HCT116 (cell line): ENCODE measurements around the gene ZNF618. TPM values are rescaled to one million over a fixed set of nuclear protein-coding genes. Genes with fewer than 3 reads are reported as not detected.

Experiments
- ATAC-seq: fragments of 200-7000 bp; cut with Tn5 transposase; 2 replicates; pipeline ENCODE4 v1.9.1; 2020; ENCODE audit warnings: mild to moderate bottlenecking, moderate library complexity
- BruUV-seq: library from RNA; stranded (reverse); fragments of 400-500 nt; replicated peaks from 2 replicates; lab custom pipeline; 2021; lab: Mats Ljungman, UMichigan
- CTCF ChIA-PET: fragments of 300-600 bp; sonication (Branson Sonifier 250); formaldehyde crosslinking; loops from one replicate; lab custom pipeline; 2021; ENCODE audit warnings: antibody characterized with exemption; lab: Charles Lee
- POLR2A ChIA-PET: fragments of 300-600, 350-600 bp; sonication (Branson Sonifier 250); formaldehyde crosslinking; loops from one replicate; lab custom pipeline; 2021; ENCODE audit warnings: antibody characterized with exemption; lab: Charles Lee
- RAD21 ChIA-PET, 2 experiments: fragments of 300-600 bp; sonication (Branson Sonifier 250); formaldehyde crosslinking; loops; one replicate each; lab custom pipeline; 2023; ENCODE audit warnings: low total read pairs in 2 of 2; ENCODE audit not compliant: uncharacterized antibody in 2 of 2, unreplicated experiment in 2 of 2, low non-redundant PET in 1 of 2; lab: Charles Lee
- DNase-seq: peaks from one replicate; pipeline ENCODE4 v3.0.0-alpha.2; 2010; ENCODE audit warnings: low read depth, low spot score
- H2AFZ ChIP-seq: fragments of 200-600 bp; shearing (Covaris generic), sonication (generic); 2 replicates; pipeline ENCODE4 v1.6.1; 2017; ENCODE audit warnings: low read depth, mixed run types, mixed read lengths, antibody characterized with exemption, low read length; ENCODE audit not compliant: poor library complexity, severe bottlenecking
- H3K27ac ChIP-seq: 2 replicates; pipeline ENCODE4 v1.5.1; 2012; ENCODE audit warnings: low read depth, low read length
- H3K27me3 ChIP-seq: fragments of 200-600 bp; sonication (generic); 2 replicates; pipeline ENCODE4 v1.6.1; 2016; ENCODE audit warnings: mixed run types, low read length, mixed read lengths; ENCODE audit not compliant: insufficient read depth
- H3K36me3 ChIP-seq, 2 experiments: fragments of 200-500 bp in 1 of 2; fragments of 200-600 bp in 1 of 2; sonication (Bioruptor generic) in 1 of 2; sonication (generic) in 1 of 2; 2 replicates each; pipeline versions ENCODE4 v1.5.1 to v1.6.1; 2014 to 2016; ENCODE audit warnings: low read length in 2 of 2, inconsistent platforms in 1 of 2, mixed read lengths in 1 of 2, mixed run types in 1 of 2; ENCODE audit not compliant: insufficient read depth in 2 of 2, control insufficient read depth in 1 of 2
- H3K4me1 ChIP-seq, 2 experiments: fragments of 200-600 bp in 1 of 2; sonication (generic) in 1 of 2; 2 replicates each; pipeline versions ENCODE4 v1.5.1 to v1.6.1; 2012 to 2017; ENCODE audit warnings: low read length in 2 of 2, inconsistent platforms in 1 of 2, mild to moderate bottlenecking in 1 of 2, mixed read lengths in 1 of 2, mixed run types in 1 of 2, moderate library complexity in 1 of 2; ENCODE audit not compliant: insufficient read depth in 2 of 2, control insufficient read depth in 1 of 2
- H3K4me2 ChIP-seq: fragments of 200-600 bp; sonication (generic); 2 replicates; pipeline ENCODE4 v1.6.1; 2017; ENCODE audit warnings: mixed run types, low read length, mixed read lengths
- H3K4me3 ChIP-seq, 2 experiments: fragments of 200-600 bp in 1 of 2; sonication (generic) in 1 of 2; replicated peaks in 1 of 2; 2 replicates each; pipeline ENCODE4 v1.5.1; 2011 to 2016; ENCODE audit warnings: low read length in 2 of 2, control low read depth in 1 of 2, low read depth in 1 of 2, mild to moderate bottlenecking in 1 of 2, mixed read lengths in 1 of 2, mixed run types in 1 of 2
- H3K79me2 ChIP-seq: fragments of 200-600 bp; sonication (generic); 2 replicates; pipeline ENCODE4 v1.6.1; 2017; ENCODE audit warnings: mild to moderate bottlenecking, mixed run types, low read length, moderate library complexity, mixed read lengths; ENCODE audit not compliant: insufficient read depth
- H3K9ac ChIP-seq: fragments of 200-600 bp; sonication (generic); 2 replicates; pipeline ENCODE4 v1.6.1; 2016; ENCODE audit warnings: low read length, mixed read lengths
- H3K9me2 ChIP-seq: fragments of 200-600 bp; sonication (generic), shearing (Covaris generic); 2 replicates; pipeline ENCODE4 v1.6.1; 2017; ENCODE audit warnings: mixed run types, mild to moderate bottlenecking, moderate library complexity; ENCODE audit not compliant: insufficient read depth
- H3K9me3 ChIP-seq, 2 experiments: fragments of 200-500 bp in 1 of 2; fragments of 200-600 bp in 1 of 2; sonication (Bioruptor generic) in 1 of 2; sonication (generic) in 1 of 2; 2 replicates each; pipeline ENCODE4 v1.6.1; 2014 to 2017; ENCODE audit warnings: low read length in 2 of 2, mixed read lengths in 2 of 2, inconsistent platforms in 1 of 2, low read depth in 1 of 2, mild to moderate bottlenecking in 1 of 2, mixed run types in 1 of 2, moderate library complexity in 1 of 2; ENCODE audit not compliant: control insufficient read depth in 1 of 2, insufficient read depth in 1 of 2
- H4K20me1 ChIP-seq: fragments of 200-600 bp; sonication (generic), shearing (Covaris generic); 2 replicates; pipeline ENCODE4 v1.6.1; 2017; ENCODE audit warnings: mixed run types, mild to moderate bottlenecking, moderate library complexity; ENCODE audit not compliant: insufficient read depth
- CEBPB ChIP-seq: IDR thresholded peaks from 2 replicates; pipeline ENCODE4 v1.6.1; 2012; ENCODE audit warnings: low read depth
- POLR2A ChIP-seq: IDR thresholded peaks from 2 replicates; pipeline ENCODE4 v1.7.0; 2011; ENCODE audit warnings: borderline replicate concordance; ENCODE audit not compliant: insufficient read depth, insufficient read length; ENCODE audit errors: extremely low read depth
- SIN3A ChIP-seq: IDR thresholded peaks from 2 replicates; pipeline ENCODE4 v1.6.1; 2012; ENCODE audit warnings: low read depth
- YY1 ChIP-seq: IDR thresholded peaks from 2 replicates; pipeline ENCODE4 v1.6.1; 2011; ENCODE audit warnings: low read length, low read depth, moderate library complexity, mild to moderate bottlenecking; ENCODE audit not compliant: insufficient replicate concordance; ENCODE audit errors: extremely low read depth
- ZFX ChIP-seq: fragments of 450-650 bp; IDR thresholded peaks from 2 replicates; pipeline ENCODE4 v1.6.1; 2017
- intact Hi-C: fragments of 100-400 bp; cut with micrococcal nuclease; formaldehyde crosslinking; loops from 2 replicates; pipeline ENCODE4 v1.10.0; 2022
- total RNA-seq: library from RNA; stranded (reverse); gene quantifications from one replicate; pipeline ENCODE4 v1.2.1, GENCODE V29; 2021; ENCODE audit not compliant: unreplicated experiment
- TF ChIP-seq, protein P1 (sequence below), 3 experiments: fragments of 200-600 bp in 1 of 3; sonication (generic) in 1 of 3; IDR thresholded peaks in 2 of 3; conservative IDR thresholded peaks in 1 of 3; 2 replicates each; pipeline ENCODE4 v1.5.1; 2012 to 2017; ENCODE audit warnings: low read depth in 2 of 3, low read length in 2 of 3, antibody characterized with exemption in 1 of 3, borderline replicate concordance in 1 of 3, control low read depth in 1 of 3, mild to moderate bottlenecking in 1 of 3, mixed read lengths in 1 of 3, mixed run types in 1 of 3, moderate library complexity in 1 of 3; ENCODE audit not compliant: insufficient read depth in 1 of 3
- TF ChIP-seq, protein P2 (sequence below): IDR thresholded peaks from 2 replicates; pipeline ENCODE4 v1.6.1; 2012; ENCODE audit warnings: low read depth
- TF ChIP-seq, protein P3 (sequence below): IDR thresholded peaks from 2 replicates; pipeline ENCODE4 v1.6.1; 2012

Gene ZNF618
- total RNA-seq, 1 experiment from 2014 or later, result 13.5 TPM

- Histone ChIP-seq H4K20me1 (no peaks in the 10 kb centered on the region), H3K79me2 (no peaks in the 10 kb centered on the region), H2AFZ (no peak within 1 kb of the TSS), H3K27ac (no peak within 1 kb of the TSS), H3K9me3 (no peaks in the 10 kb centered on the region), H3K4me2 (no peak within 1 kb of the TSS), H3K27me3 (peaks cover 10% of the 10 kb centered on the region), H3K9me2 (no peaks in the 10 kb centered on the region), H3K4me1 (no peaks in the 10 kb centered on the region), H3K36me3 (no peaks in the 10 kb centered on the region), H3K4me3 (no peak within 1 kb of the TSS), H3K9ac (no peak within 1 kb of the TSS)
- no peak for ATAC-seq
- ChIA-PET POLR2A (no interaction called here), RAD21 (no interaction called here), CTCF (no interaction called here)
- BruUV-seq, result no TSS peak
- intact Hi-C loops, result no loop called here
- DNase-seq, result no peak
- TF ChIP-seq, protein P1, sequence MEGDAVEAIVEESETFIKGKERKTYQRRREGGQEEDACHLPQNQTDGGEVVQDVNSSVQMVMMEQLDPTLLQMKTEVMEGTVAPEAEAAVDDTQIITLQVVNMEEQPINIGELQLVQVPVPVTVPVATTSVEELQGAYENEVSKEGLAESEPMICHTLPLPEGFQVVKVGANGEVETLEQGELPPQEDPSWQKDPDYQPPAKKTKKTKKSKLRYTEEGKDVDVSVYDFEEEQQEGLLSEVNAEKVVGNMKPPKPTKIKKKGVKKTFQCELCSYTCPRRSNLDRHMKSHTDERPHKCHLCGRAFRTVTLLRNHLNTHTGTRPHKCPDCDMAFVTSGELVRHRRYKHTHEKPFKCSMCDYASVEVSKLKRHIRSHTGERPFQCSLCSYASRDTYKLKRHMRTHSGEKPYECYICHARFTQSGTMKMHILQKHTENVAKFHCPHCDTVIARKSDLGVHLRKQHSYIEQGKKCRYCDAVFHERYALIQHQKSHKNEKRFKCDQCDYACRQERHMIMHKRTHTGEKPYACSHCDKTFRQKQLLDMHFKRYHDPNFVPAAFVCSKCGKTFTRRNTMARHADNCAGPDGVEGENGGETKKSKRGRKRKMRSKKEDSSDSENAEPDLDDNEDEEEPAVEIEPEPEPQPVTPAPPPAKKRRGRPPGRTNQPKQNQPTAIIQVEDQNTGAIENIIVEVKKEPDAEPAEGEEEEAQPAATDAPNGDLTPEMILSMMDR (IDR thresholded peaks at IDR 0.05 in 2 of 3, conservative IDR thresholded peaks at IDR 0.05 in 1 of 3; ENCODE audit: borderline replicate concordance in 1 of 3, insufficient read depth in 1 of 3, low read depth in 2 of 3, low read length in 2 of 3), result no peak
- TF ChIP-seq YY1 (no peak), POLR2A (no peak), SIN3A (no peak), CEBPB (no peak), ZFX (no peak)
- TF ChIP-seq, protein P2, sequence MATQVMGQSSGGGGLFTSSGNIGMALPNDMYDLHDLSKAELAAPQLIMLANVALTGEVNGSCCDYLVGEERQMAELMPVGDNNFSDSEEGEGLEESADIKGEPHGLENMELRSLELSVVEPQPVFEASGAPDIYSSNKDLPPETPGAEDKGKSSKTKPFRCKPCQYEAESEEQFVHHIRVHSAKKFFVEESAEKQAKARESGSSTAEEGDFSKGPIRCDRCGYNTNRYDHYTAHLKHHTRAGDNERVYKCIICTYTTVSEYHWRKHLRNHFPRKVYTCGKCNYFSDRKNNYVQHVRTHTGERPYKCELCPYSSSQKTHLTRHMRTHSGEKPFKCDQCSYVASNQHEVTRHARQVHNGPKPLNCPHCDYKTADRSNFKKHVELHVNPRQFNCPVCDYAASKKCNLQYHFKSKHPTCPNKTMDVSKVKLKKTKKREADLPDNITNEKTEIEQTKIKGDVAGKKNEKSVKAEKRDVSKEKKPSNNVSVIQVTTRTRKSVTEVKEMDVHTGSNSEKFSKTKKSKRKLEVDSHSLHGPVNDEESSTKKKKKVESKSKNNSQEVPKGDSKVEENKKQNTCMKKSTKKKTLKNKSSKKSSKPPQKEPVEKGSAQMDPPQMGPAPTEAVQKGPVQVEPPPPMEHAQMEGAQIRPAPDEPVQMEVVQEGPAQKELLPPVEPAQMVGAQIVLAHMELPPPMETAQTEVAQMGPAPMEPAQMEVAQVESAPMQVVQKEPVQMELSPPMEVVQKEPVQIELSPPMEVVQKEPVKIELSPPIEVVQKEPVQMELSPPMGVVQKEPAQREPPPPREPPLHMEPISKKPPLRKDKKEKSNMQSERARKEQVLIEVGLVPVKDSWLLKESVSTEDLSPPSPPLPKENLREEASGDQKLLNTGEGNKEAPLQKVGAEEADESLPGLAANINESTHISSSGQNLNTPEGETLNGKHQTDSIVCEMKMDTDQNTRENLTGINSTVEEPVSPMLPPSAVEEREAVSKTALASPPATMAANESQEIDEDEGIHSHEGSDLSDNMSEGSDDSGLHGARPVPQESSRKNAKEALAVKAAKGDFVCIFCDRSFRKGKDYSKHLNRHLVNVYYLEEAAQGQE, result no peak
- TF ChIP-seq, protein P3, sequence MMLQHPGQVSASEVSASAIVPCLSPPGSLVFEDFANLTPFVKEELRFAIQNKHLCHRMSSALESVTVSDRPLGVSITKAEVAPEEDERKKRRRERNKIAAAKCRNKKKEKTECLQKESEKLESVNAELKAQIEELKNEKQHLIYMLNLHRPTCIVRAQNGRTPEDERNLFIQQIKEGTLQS, result no peak
These were observed 202.1 kb downstream of the ZNF618 start, which contains the start of gene AMBP for GRCh38 chr9:114078021-114078780. Gene AMBP (minus strand): TSS chr9:114078300. CDS start chr9:114078209, 91 bp downstream.
